Sciatic nerve (tissue), 2 donors: ENCODE measurements around the gene HS6ST3. TPM values are rescaled to one million over a fixed set of nuclear protein-coding genes. Genes with fewer than 3 reads are reported as not detected.

ENCODE experiments used
- ATAC-seq: fragments of 200-7000 bp; cut with Tn5 transposase; one replicate; pipeline ENCODE4 v1.9.1; 2020; ENCODE audit warnings: mild to moderate bottlenecking, moderate library complexity
- DNase-seq: peaks from one replicate; pipeline ENCODE4 v3.0.0-alpha.2; 2020; ENCODE audit warnings: low spot score
- intact Hi-C: fragments of 100-400 bp; cut with DNase I; formaldehyde crosslinking; loops from one replicate; pipeline ENCODE4 v1.14.2; 2022
- total RNA-seq: library from RNA; stranded (reverse); fragmentation: NEBNext Ultra II Directional; extraction: Animal tissue kit (Norgen Biotek cat#: 25700); gene quantifications from one replicate; pipeline ENCODE4 v1.2.1, GENCODE V29; 2021
- donor health status: DM: no; HTN: no; CAD: no.
- donor health status: DM: no; HTN: no; CAD: no.

HS6ST3 gene
- total RNA-seq, 1 donor from 2014 or later: 0.22 TPM

- ATAC-seq (no peak), DNase-seq (no peak)
- intact Hi-C loops: no loop called here
Measured at GRCh38 chr13:96672016-96672415, 582.1 kb downstream of the HS6ST3 start.

- DNase-seq: no peak
- no peak for ATAC-seq
- intact Hi-C loops: no loop called here
Measured at GRCh38 chr13:96673825-96674224, 583.9 kb downstream of the HS6ST3 start.

DNA sequence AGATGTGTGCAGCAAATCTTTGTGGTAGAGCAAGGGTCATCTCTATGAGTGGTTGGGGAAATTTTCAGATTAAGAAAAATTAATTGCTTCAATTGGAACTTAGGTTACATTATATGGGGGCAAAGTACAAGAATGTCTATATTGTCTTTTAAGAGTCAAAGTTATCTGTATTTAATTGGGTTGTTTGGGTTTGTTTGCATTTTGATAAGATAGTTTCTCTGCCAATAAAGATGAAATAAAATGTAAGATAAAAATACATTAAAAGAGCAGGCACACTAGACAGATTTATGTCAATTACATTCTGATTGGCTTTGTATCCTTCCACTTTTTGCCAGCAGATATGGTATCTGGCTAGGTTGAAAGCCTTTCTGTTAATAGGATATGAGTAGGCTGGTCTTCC, 587.1 kb downstream of the HS6ST3 start:
- intact Hi-C loops: no loop called here
- no peak for ATAC-seq
- DNase-seq: no peak

DNA sequence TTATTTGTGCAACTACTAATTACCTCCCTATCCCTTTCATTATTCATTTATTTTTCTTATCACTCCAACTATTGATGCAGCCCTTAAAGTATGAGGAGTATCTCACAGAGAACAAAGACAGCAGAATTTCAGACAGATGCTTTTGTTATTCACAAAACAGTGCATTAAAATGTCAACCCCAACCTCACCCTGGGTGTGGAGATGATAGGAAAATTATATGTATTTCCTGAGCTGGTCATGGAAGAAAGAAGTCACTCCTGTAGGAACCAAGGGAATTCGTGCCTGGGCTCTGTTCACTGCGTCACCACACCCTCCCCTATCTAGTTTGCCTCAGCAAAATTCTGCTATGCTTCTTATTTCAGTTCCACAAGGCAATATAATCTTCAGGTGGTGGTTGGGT, 588.9 kb downstream of the HS6ST3 start:
- intact Hi-C loops: no loop called here
- DNase-seq: no peak
- no peak for ATAC-seq

- DNase-seq (no peak), ATAC-seq (no peak)
- intact Hi-C loops: no loop called here
Measured at GRCh38 chr13:96680898-96681297, 591.0 kb downstream of the HS6ST3 start.

DNA sequence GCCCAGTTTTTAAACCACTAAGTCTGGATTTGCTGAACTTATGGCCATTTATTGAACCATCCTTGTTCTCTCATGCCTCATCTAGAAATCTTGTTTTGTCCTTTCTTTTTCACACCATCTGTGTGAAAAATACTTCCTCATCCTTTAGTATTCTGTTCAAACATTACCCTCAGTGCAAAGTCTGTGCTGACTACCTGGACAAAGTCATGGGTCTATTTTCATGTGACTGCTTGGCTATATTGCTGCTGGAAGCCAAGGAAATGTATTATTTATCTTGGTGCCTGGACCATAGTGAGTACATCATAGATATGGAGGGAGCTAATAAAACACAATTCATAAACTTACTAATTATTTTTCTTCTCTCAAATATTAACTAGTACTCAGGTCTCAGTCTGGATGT, 591.9 kb downstream of the HS6ST3 start:
- intact Hi-C loops: no loop called here
- ATAC-seq: no peak
- DNase-seq: no peak

GRCh38 chr13:96684469-96684868, 594.6 kb downstream of the HS6ST3 start:
- ATAC-seq (no peak), DNase-seq (no peak)
- intact Hi-C loops: no loop called here

DNA sequence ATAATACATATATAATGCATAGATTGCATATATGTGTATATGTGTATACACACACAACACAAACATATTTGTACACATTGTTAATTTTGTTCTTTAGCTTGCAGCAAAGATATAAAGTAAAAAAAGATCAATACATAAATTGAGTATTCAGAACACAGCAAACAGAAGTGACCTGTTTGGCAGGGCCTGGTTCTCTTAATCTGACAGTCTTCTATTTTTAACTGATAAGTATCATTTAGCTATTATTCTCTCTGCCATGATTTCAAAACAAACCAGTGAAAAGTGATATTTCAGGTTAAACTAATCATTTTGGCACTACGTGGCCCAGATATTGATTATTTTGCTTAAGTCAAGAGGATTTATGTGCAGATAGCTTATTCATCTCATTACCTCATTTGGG, 595.0 kb downstream of the HS6ST3 start:
- intact Hi-C loops: no loop called here
- ATAC-seq: no peak
- DNase-seq: no peak

DNA sequence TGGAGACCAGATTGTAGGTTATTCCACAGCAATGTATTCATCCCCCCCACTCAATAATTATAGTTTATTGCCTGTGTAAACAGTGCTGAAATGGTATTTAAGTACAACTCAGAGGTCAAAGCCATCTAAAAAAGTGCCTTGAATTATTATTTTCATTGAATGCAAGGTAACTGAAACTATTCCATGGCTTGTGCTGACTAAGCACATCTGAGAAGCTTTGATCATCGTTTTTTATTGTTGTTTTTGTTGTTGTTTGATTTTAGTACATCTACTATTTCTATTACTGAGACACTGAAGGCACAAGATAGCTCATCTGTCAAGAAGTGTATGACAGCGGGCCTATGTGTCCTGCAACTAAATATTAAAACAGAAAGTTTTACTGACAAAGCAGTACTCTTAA, 596.4 kb downstream of the HS6ST3 start:
- intact Hi-C loops: no loop called here
- DNase-seq (no peak), ATAC-seq (no peak)

GRCh38 chr13:96687191-96687590, 597.3 kb downstream of the HS6ST3 start:
- ATAC-seq: no peak
- intact Hi-C loops: no loop called here
- no peak for DNase-seq

DNA sequence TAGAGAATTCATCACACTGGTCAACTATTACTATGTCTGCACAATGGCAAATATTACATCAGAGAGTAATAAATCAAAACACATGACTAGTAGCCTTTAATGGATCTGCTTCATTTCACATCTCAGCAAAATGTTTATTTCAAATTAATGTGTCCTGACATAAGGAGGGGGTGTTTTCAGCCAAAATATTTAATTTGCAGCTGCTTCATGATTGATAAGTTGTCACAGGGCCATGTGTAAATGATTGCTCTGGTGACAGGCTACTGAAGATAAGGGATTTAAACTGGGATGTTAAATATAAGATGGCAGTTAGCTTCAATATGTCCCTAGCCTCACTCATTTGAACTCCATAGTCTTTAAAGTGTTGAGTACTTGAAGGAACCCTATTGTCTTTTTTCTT, 601.1 kb downstream of the HS6ST3 start:
- intact Hi-C loops: no loop called here
- no peak for ATAC-seq
- no peak for DNase-seq

- ATAC-seq: no peak
- intact Hi-C loops: no loop called here
- DNase-seq: no peak
Measured at GRCh38 chr13:96696389-96696900, 606.5 kb downstream of the HS6ST3 start.

DNA sequence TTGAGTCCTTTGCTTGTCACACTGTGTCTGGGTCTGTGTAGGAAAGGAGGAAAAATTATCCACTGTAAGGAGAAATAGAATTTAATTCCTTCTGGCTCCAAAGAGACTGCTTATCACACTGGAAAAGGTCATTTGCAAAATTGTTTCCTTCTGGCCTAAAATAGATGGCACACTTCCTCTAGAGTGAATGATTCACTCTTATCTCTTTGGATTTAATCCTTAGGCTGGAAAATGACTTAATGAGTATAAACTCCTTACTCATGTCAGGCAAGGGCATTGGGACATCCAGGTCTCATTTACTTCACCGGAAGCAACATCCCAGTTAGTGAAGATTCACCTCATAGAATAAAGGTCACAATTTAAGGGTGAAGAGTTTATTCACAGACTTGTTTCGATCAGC, 610.8 kb downstream of the HS6ST3 start:
- intact Hi-C loops: no loop called here
- ATAC-seq (no peak), DNase-seq (no peak)

DNA sequence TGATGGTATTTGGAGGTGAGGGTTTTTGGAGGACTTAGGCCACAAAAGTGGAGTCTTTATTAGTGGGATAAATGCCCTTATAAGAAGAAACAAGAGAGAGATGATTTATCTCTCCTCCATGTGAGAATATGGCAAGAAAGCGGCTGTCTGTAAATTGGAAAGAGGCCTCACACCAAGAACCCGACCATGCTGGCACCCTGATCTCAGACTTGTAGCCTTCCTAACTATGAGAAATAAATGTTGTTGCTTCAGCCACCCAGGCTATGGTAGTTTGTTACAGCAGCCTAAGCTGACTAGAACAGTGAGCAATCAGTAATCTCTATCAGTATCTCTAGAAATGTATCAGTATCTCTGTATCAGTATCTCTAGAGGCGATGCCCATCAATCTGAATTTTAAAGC, 617.2 kb downstream of the HS6ST3 start:
- intact Hi-C loops: no loop called here
- ATAC-seq (no peak), DNase-seq (no peak)

DNA sequence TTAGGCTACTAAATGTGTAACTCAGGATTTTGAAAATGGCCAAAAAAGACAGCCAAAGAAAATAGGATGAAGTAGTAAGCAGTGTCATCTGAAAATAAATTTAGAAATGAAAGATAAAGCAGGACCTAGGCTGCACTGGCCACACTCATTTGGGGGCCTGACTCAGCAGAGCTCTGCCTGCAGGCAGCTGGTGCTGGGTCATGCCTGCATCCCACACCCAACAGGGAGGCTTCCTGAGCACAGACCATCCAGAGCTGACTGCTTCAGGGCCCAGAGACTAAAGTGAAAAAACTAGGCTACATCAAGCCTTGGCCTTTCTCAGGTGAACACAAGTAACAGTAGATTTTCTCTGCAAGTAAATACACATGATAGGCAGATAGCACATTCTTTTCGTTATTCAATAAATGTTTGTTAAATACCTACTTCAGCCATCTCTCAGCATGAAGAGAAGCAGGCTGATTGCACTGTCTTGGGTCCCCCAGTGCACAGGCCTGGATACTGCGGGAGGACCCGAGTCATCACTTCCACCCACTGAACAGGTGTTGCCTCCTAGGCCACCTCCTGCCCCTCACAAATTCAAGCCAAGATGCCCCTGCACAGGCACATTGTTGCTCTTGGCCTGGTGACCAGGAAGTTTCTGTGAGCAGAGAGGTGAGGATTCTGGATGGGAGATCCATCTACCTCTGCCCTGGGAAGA, 620.4 kb downstream of the HS6ST3 start:
- DNase-seq: no peak
- intact Hi-C loops: no loop called here
- no peak for ATAC-seq

DNA sequence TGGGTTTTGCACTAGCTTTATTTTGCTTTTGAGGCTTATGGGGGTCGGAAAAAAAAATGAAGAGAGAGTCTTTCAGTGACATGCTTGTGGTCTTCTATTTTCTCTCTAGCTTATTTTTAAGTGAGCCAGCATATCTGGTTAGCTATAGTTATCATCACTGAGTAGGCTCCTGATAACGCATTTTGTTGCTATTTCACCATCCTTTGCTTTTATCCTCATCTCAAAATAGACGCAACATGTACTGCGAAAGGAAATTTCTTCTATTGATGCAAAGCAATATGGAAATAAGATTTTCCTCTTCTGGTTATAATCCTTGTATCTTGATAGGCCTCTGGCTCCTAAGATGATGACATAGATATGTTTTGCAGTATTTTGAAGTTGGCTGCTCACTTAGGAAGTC, 630.5 kb downstream of the HS6ST3 start:
- no peak for DNase-seq
- no peak for ATAC-seq
- intact Hi-C loops: no loop called here

GRCh38 chr13:96726651-96727050, 636.7 kb downstream of the HS6ST3 start:
- ATAC-seq (no peak), DNase-seq (no peak)
- intact Hi-C loops: no loop called here

GRCh38 chr13:96728463-96728862, 638.6 kb downstream of the HS6ST3 start:
- intact Hi-C loops: no loop called here
- DNase-seq (no peak), ATAC-seq (no peak)

GRCh38 chr13:96730676-96731075, 640.8 kb downstream of the HS6ST3 start:
- intact Hi-C loops: no loop called here

GRCh38 chr13:96734499-96734898, 644.6 kb downstream of the HS6ST3 start:
- ATAC-seq (no peak), DNase-seq (no peak)
- intact Hi-C loops: no loop called here

More at GRCh38 chr13:96730676-96731075, 640.8 kb downstream of the HS6ST3 start:
- ATAC-seq: no peak
- DNase-seq: no peak

GRCh38 chr13:96741779-96742178, 651.9 kb downstream of the HS6ST3 start:
- DNase-seq (no peak), ATAC-seq (no peak)
- intact Hi-C loops: no loop called here
